GM21737 (cell line): ENCODE data around the gene NFIB.

Experiments used
- ATAC-seq: cut with Tn5 transposase; IDR thresholded peaks from one replicate; pipeline ENCODE4 v1.9.1; 2021; ENCODE audit warnings: mild to moderate bottlenecking, moderate library complexity; ENCODE audit not compliant: unreplicated experiment

NFIB gene

DNA sequence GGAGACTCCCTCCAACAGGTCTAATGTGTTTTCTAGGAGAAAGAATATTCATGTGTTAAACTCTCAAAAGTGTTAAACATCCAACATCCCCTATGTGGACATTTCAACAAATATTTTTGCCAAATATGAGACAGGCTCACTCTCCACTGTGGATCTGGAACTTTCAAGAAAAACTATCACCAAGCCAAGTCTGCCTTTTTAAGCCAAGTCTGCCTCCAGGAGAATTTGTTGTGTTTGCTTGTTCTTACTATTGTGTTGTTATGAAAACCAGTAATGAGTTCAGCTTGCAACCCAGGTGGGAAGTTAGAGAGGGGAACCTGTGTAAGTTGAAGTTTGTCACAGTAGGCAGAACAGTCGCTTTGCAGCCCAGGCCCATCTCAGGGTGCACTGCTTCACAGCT is 228.1 kb downstream of the NFIB start:
- ATAC-seq: no peak

DNA sequence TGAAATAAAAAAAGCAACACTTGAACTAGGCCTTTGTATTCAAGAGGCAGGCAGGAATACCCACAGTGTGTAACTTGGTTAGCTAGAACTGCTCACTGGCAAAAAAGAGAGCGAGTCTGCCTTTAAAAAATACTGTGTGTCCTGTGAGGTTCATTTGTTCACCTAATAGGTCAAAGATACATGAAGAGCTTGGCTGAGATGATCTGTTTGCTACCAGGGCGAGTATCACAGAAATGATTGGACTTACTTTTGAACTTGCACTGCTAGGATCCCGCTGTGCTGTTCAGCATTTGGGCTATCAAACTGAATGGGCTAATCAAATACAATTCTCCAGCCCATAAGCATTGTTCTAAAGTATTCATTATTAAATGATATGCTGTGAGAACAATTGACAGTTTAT is 229.1 kb downstream of the NFIB start:
- ATAC-seq: no peak

DNA sequence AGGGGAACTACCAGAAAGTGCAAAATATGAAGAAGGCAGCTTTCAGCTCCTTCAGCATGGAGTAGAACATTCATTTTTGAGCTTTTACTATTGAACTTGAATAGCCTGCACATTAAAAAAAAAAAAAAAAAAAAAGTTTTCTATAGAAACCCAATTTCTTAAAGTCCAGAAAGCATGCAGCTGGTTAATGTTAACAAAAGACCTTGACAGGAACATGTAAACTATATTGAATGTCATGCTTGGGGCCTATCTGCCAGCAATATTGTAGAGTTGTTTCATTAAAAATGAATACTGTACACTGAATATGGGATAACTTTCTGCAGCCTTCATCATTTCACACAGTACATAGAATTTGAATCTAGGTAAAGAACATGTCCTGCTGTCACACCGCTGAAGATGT is 230.6 kb downstream of the NFIB start:
- no peak for ATAC-seq

- no peak for ATAC-seq
Observed at GRCh38 chr9:14082732-14083131, 231.2 kb downstream of the NFIB start.

- no peak for ATAC-seq
Observed at GRCh38 chr9:14081745-14082144, 232.2 kb downstream of the NFIB start.

DNA sequence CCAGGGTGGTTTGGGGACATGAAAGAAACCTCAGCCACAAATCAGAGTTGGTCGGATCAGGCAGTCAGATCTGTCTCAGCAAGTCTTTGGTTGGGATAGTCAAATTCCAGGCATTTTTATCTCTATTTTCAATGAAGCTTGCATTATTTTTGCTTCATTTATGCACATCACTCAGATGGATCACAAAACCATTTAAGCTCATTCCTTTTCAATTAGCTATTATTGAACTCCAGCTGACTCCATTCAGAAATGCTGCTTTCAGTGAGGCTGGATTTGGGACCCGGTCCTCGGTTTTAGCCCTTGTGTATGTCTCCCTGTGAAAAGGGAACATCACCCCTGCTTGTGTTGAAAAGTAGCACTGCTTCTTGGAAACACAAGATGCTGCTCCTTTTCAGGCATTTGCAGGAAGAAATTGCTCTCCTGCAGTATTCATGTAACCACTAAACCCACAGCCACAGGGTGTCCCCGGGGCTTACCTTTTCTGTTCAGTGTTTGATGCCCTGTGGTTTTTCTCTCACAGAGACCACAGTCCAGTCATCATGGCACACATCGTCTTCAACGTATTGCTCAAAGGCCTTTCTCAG is 232.9 kb downstream of the NFIB start:
- no peak for ATAC-seq

DNA sequence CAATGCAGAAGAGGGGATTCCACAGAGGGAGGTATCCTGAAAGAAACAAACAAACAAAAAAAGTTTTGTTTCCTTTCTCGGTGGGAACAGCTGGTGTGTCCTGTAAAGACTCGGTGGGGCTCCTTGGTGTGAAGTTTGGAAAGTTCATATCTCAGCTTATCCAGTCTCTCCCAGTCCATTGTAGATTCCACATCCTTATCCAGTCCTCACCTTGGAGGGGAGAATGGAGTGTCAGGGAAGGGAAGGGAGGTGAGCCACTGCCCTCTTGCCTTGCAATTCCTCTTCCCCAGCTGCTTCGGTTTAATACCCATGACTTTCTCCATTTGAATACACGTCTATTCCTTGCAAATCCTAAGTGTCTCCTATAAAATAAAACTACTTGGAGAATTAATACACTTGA is 234.5 kb downstream of the NFIB start:
- ATAC-seq: no peak

GRCh38 chr9:14077672-14078071 is 236.3 kb downstream of the NFIB start:
- ATAC-seq: no peak

DNA sequence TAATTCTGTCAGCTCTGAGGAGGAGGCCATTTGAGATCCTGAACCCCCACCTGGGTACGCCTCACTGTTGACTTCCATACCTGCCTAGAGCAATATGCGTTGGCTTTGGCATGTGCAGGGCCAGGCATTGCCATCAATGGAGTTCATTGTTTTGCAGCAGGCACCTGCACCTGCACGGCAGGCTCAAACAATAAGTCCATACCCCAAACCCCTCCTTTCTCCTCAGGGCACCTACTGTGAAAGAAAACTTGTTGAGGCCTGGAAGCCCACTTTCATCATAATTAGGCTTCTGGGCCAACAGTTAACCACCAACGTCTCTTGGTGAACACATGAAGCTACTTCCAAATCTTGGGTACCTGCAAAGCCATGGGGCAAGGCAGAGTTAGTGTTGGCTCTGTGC is 238.7 kb downstream of the NFIB start:
- ATAC-seq: no peak

DNA sequence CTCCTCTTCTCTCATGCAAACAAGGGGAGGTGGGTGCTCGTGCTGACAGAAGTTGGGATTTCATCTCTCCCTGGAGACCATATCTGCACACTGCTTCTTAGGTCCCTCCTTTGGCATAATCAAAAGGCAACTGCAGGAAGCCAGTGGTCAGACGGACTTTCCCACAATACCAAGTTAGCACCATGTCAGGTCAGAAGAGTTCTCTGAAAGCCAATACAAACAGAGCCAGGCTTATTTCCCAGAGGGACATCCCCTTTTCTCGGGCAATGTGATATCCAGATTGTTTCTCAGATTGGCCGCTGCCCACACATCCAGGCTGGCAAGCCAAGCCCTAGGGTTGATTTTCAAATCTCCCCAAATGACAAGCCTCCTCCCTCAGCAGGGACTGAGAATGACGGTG is 241.1 kb downstream of the NFIB start:
- ATAC-seq: no peak

GRCh38 chr9:14071484-14071883 is 242.5 kb downstream of the NFIB start:
- no peak for ATAC-seq

- no peak for ATAC-seq
Observed at GRCh38 chr9:14068690-14069089, 245.3 kb downstream of the NFIB start.

- no peak for ATAC-seq
Observed at GRCh38 chr9:14066831-14067230, 247.1 kb downstream of the NFIB start.

DNA sequence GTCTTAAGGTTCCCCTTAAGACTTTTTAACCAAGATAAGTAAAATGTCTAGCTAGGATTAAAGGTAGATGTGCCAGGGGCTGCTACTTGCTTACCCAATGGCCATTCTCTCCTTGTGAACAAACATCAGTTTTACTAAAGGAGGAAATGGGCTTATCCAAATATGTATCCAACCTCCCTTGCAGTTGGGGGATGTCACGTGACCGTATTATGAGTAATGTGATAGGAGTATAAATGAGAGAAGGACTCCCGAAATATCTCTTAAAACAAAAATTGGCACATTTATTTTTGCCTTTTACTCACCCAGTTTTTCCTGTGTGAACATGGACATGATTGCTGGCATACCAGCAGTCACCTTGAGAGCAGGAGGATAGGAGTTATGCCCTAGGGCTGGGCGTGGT is 247.9 kb downstream of the NFIB start:
- no peak for ATAC-seq

DNA sequence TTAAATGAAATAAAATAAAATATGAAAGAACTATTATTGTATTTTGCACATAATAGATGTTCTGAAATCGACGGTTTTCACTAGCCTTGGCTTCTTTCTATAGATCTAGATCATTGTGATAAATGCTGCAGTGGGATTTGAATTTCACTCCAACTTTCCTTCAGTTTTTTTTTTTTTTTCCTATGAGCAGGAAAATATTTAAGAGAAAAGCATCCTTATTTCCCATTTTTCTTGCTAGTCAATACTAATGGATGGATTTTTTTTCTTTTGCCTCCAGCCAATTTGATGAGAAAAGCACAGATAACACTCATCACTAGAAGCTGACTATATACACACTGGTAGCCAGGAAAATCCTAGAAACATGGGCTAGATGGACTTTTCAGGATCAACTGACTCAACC is 249.0 kb downstream of the NFIB start:
- no peak for ATAC-seq

DNA sequence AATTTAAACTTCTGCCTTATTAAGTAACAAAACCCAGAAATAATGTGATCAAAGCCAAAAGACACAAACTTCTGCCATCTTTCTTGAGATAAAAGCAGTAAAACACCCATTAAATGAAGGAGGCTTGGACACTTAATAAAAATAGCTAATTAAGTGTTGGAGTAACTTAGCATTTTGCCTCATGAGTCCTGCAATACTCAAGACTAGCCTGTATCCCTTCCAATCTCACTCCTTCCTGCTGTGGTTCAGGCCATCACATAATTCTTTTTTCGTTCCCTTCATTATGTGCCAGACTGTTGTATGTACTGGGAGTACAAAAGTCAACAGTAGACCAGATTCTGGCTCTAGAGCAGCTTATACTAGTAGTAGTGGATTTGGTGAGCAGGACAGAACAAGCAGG is 250.2 kb downstream of the NFIB start:
- ATAC-seq: no peak

DNA sequence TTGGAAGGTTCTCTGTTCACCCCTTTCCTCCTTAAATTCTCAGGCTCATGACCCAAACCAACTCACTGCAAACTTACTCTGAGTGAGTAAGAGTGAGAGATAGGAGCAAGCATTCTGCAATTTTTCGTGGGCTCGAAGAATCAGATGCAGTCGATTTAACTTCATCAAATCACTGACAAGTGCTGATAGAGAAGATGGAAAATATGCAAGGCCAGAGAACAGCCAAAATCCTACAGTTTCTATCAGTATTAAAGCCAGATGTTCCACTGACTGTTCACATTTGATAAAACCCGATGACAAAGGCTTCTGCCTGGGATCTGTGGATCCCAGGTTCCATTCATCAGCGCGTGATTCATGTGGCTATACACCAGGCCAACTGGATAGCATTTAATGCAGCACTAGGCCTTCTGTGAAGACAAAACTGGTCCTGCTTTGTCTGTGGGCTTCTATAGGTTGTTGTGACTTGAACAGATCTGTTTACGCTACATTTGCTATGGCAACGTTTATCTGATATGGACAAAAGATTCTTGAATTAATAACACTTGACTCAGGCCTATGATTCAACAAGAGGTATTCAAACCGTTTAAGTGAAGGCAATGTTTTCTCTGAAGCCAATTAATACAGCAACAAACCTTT is 251.2 kb downstream of the NFIB start:
- no peak for ATAC-seq

- ATAC-seq: no peak
Observed at GRCh38 chr9:14061936-14062585, 251.9 kb downstream of the NFIB start.

GRCh38 chr9:14058325-14058688 is 255.6 kb downstream of the NFIB start:
- ATAC-seq: no peak

DNA sequence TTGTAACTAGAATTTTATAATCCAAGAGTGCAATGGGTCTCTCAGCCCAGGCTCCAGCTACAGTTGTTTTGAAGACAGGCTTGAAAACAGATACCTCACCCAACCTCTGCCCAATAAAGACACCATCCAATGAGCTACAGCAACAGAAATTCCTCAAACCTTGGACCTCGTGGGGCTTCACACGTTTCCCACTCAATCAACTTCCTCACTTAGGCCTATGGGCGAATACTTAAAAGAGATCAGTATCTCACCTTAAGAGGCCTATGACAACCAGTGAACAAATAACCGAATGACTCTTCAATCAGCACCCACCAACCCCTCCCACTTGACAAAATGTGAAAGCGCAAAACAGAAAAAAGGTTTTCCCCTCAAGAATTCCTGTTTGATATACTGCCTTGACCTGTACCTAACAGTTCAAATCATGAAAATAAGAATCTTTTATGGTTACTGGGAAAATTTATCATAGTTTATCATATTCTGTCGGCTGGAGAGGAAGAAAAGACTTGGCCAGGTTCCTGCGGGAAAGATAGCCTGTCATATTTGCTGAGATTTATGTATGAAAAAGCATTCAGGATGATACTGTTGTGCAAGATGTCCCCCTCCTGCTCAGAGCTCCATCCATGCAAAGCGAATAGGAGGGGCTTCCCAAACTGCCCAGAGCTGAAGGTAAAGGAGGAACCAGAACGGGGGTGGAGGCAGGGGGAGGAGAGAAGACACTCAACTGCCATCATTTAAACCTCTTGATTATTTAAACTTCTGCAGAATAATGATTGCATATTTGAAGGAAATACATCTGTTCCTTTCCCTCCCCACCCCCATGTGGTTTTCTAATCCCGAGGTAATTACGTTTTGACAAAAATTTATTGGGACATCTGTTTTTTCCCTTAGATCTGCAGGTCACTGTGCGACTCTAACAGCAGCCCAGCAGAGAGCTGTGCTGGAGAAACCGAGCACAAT is 256.3 kb downstream of the NFIB start:
- ATAC-seq: no peak

- ATAC-seq: no peak
Observed at GRCh38 chr9:14056316-14056861, 257.6 kb downstream of the NFIB start.
